HuH-7 (cell line): Measurements from ENCODE around the gene TBC1D3I.
"Not testable (repeated sequence)": the region's sequence is repeated elsewhere in the genome, so short reads cannot be mapped to it uniquely, and the experiment has no call there.

Experiments
- DNase-seq: peaks from one replicate; pipeline ENCODE4 v3.0.0; 2011; ENCODE audit warnings: low spot score

The TBC1D3I gene

DNA sequence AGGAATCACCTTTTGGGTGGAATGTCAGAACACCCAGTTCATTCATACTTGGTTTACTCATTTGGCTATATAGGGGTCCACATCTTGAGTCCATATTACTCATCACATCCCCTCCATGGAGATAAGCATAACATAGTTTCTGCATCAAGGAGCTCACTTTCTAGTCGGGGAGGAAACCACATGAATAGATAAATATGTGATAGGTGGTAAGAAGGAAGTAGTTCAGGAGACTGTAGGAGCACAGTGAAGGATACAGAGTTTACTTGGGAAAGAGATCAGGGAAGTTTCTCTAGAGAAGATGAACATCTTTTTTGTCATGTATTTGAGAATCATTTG lies 57.9 kb downstream of the TBC1D3I start:
- not testable (repeated sequence) for DNase-seq

- no peak for DNase-seq
Measured at GRCh38 chr17:36205637-36206485, 58.5 kb downstream of the TBC1D3I start.

DNA sequence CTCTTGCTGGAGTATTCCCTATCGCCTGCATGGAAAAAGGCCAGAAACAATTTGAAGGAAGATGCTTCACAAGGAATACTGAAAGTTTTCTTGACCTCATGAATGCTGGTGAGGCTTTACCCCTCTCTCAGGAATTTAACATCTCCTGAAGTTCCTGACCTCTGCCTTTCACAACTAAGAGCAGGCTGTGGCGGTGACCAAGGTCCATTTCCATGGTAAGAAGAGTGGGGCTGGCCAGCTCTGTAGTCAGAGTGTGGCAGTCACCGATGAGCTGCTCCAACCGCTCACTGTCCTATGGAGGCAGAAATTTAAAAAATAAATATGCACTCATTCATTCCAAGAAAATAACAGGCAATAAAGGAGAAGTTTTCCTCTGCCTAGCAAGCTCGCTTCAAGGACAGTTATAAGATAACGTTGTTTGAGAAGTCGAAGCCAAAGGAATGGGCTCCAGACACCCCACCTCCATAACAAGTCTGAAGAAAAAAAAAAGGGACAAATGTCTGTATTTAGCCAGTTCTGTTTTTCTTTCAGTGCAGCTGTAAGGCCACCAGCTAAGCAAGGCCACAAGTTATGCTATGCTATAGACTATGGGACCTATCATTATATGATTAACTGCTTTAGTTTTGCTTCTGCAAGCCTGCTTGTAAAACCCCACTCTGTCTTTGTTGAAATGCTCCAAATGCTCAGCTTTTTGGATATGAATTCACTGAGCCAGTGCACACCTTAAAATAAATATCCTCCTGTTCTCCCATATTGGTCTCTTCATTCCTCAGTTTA lies 59.5 kb downstream of the TBC1D3I start:
- no peak for DNase-seq
